GM19452 (cell line): ENCODE measurements around the gene KLK15.
"Not testable (repeated sequence)": the region's sequence is repeated elsewhere in the genome, so short reads cannot be mapped to it uniquely, and the experiment has no call there.

Experiments used
- ATAC-seq: cut with Tn5 transposase; IDR thresholded peaks from one replicate; pipeline ENCODE4 v1.9.1; 2021; ENCODE audit not compliant: unreplicated experiment

The KLK15 gene

GRCh38 chr19:50821622-50822021 is 11.8 kb downstream of the KLK15 start:
- no peak for ATAC-seq

- ATAC-seq = no peak
Measured at GRCh38 chr19:50821248-50821612, 12.1 kb downstream of the KLK15 start.

- no peak for ATAC-seq
Measured at GRCh38 chr19:50820549-50821247, 12.7 kb downstream of the KLK15 start.

GRCh38 chr19:50820086-50820485 is 13.3 kb downstream of the KLK15 start:
- no peak for ATAC-seq

GRCh38 chr19:50819636-50820035 is 13.7 kb downstream of the KLK15 start:
- no peak for ATAC-seq

- no peak for ATAC-seq
Measured at GRCh38 chr19:50818859-50819472, 14.4 kb downstream of the KLK15 start.

GRCh38 chr19:50817941-50818858 is 15.2 kb downstream of the KLK15 start:
- ATAC-seq = peak; percentile 65

- no peak for ATAC-seq
Measured at GRCh38 chr19:50815439-50815838, 17.9 kb downstream of the KLK15 start.

GRCh38 chr19:50814883-50815282 is 18.5 kb downstream of the KLK15 start:
- ATAC-seq = no peak

- ATAC-seq = no peak
Measured at GRCh38 chr19:50812474-50812873, 20.9 kb downstream of the KLK15 start.

- not testable (repeated sequence) for ATAC-seq
Measured at GRCh38 chr19:50811622-50812238, 21.6 kb downstream of the KLK15 start.

- ATAC-seq = no peak
Measured at GRCh38 chr19:50808856-50809255, 24.5 kb downstream of the KLK15 start.

- ATAC-seq = peak; percentile 93
Measured at GRCh38 chr19:50804420-50805272, 28.7 kb downstream of the KLK15 start.

GRCh38 chr19:50803633-50804419 is 29.5 kb downstream of the KLK15 start:
- no peak for ATAC-seq

GRCh38 chr19:50801107-50801506 is 32.3 kb downstream of the KLK15 start:
- ATAC-seq = no peak

GRCh38 chr19:50799547-50799851 is 33.9 kb downstream of the KLK15 start:
- no peak for ATAC-seq

- no peak for ATAC-seq
Measured at GRCh38 chr19:50798659-50799546, 34.5 kb downstream of the KLK15 start.

GRCh38 chr19:50797781-50798658 is 35.4 kb downstream of the KLK15 start:
- no peak for ATAC-seq
